ENCODE measurements around the gene ANKS4B. TPM values are rescaled to one million over a fixed set of nuclear protein-coding genes. Genes with fewer than 3 reads are reported as not detected.
"Not testable (repeated sequence)": the region's sequence is repeated elsewhere in the genome, so short reads cannot be mapped to it uniquely, and the experiment has no call there.

The ANKS4B gene
- total RNA-seq, 1 experiment from 2014 or later = 3.5 TPM

DNA sequence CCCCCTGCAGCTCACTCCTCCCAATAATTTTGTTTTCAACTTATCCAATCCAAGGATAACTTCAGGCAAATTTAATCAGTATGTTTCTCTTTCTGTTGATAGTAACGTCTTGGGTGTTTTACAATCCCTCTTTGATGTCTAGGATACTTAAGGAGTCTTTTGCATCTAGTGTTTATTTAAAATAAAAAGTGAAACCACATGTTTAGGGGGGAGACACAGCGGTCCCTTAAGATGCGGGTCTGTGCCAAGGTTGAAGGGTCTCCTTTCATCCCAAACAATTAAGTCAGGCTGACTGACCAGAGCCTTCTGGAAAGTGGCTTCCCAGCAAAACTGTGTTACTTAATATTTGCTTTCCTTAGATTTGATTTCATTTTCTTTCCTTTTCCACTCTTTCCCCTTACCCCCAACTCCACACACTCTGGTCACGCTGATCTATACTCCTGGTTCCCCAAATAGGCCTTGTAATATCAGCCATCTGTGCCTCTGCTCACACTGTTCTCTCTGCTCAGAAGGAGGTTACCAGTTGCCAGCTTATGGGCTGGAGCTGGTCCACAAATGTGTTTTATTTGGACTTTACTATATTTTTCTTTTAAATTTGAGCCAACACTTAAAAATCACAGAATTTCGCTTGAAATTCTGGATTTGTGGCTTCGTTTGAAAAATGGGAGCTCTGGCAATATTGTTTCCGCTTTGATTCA is 11.2 kb downstream of the ANKS4B start:
- Mint-ChIP-seq H3K27ac (ENCODE audit: unreplicated experiment) (no peak overlapping the region), H3K4me1 (ENCODE audit: low read depth, unreplicated experiment) (peaks cover 8% of the 10 kb centered on the region), H3K36me3 (ENCODE audit: insufficient read depth, unreplicated experiment) (no peaks in the 10 kb centered on the region), H3K9me3 (ENCODE audit: unreplicated experiment) (no peaks in the 10 kb centered on the region), H3K4me3 (ENCODE audit: unreplicated experiment) (no peak overlapping the region), H3K27me3 (ENCODE audit: insufficient read depth, unreplicated experiment) (no peaks in the 10 kb centered on the region)
- H3K27me3 ChIP-seq (replicated peaks; ENCODE audit: control insufficient read depth, insufficient read depth, low read length) = no peaks in the 10 kb centered on the region
- intact Hi-C loops (cut with micrococcal nuclease; ENCODE audit: unreplicated experiment) = no loop called here
- TF ChIP-seq CTCF (IDR thresholded peaks at IDR 0.05; ENCODE audit: insufficient read depth in 1 of 2, low read depth in 1 of 2, low read length in 1 of 2, severe bottlenecking in 1 of 2, unreplicated experiment in 1 of 2) = no peak
- no peak overlapping the region for H3K4me3 ChIP-seq (ENCODE audit: low read depth, low read length)
- POLR2A ChIA-PET = no interaction called here
- no peak for DNase-seq
- CTCF ChIA-PET = no interaction called here
- no peaks in the 10 kb centered on the region for H3K9me3 ChIP-seq
- H3K36me3 ChIP-seq (ENCODE audit: control insufficient read depth, insufficient read depth, low read length) = no peaks in the 10 kb centered on the region
- 0 out of 2 replicates have a peak, but pooled peaks cover 3% of the 10 kb centered on the region for H3K4me1 ChIP-seq
- BruUV-seq (replicated peaks) = no TSS peak

GRCh38 chr16:21248179-21248578 is 14.7 kb downstream of the ANKS4B start:
- H3K9me3 ChIP-seq; H3K4me1 ChIP-seq; H3K36me3 ChIP-seq (ENCODE audit: control insufficient read depth, insufficient read depth, low read length); H3K4me1 Mint-ChIP-seq (ENCODE audit: low read depth, unreplicated experiment); POLR2A ChIA-PET; H3K4me3 ChIP-seq (ENCODE audit: low read depth, low read length); H3K27ac Mint-ChIP-seq (ENCODE audit: unreplicated experiment); H3K4me3 Mint-ChIP-seq (ENCODE audit: unreplicated experiment); H3K36me3 Mint-ChIP-seq (ENCODE audit: insufficient read depth, unreplicated experiment); CTCF ChIA-PET; BruUV-seq (replicated peaks); H3K27me3 ChIP-seq (replicated peaks; ENCODE audit: control insufficient read depth, insufficient read depth, low read length); intact Hi-C loops (cut with micrococcal nuclease; ENCODE audit: unreplicated experiment); H3K27me3 Mint-ChIP-seq (ENCODE audit: insufficient read depth, unreplicated experiment); DNase-seq; H3K9me3 Mint-ChIP-seq (ENCODE audit: unreplicated experiment): not testable (repeated sequence)

DNA sequence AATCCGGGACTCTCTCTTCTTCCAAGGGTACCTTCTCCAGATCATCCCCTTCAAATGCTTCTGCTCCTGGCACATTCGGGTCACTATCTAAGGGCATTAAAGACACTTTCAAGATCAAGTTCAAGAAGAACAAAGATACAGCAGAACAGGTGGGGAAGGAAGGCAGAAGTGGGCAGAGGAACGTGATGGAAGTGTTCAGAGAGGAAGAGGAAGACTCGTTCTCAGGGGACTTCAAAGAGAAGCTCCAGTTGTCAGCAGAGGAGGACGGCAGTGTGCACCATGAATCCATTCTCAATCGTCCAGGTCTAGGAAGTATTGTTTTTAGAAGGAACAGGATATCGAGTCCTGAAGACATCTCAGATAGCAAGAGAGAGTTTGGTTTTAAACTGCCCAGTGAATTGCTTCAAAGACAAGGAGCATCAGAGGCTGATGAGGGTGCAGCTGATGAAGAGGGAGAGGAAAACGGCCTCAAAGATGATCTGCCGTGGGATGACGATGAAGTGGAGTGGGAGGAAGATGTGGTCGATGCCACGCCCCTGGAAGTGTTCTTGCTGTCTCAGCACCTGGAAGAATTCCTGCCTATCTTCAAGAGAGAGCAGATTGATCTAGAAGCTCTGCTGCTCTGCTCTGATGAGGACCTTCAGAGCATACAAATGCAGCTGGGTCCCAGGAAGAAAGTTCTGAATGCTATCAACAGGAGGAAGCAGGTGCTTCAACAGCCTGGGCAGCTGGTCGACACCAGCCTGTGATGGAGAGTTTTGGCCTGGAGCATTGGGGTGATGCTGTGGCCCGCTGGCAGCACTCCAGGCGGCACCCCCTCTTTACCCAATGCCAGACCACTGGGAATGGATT is 16.8 kb downstream of the ANKS4B start:
- no peak for TF ChIP-seq CTCF (IDR thresholded peaks at IDR 0.05; ENCODE audit: insufficient read depth in 1 of 2, low read depth in 1 of 2, low read length in 1 of 2, severe bottlenecking in 1 of 2, unreplicated experiment in 1 of 2)
- Mint-ChIP-seq H3K4me3 (ENCODE audit: unreplicated experiment) (no peak overlapping the region), H3K9me3 (ENCODE audit: unreplicated experiment) (no peaks in the 10 kb centered on the region), H3K36me3 (ENCODE audit: insufficient read depth, unreplicated experiment) (no peaks in the 10 kb centered on the region), H3K4me1 (ENCODE audit: low read depth, unreplicated experiment) (peaks cover 8% of the 10 kb centered on the region), H3K27me3 (ENCODE audit: insufficient read depth, unreplicated experiment) (peaks cover 3% of the 10 kb centered on the region), H3K27ac (ENCODE audit: unreplicated experiment) (no peak overlapping the region)
- Histone ChIP-seq H3K4me3 (ENCODE audit: low read depth, low read length) (no peak overlapping the region), H3K4me1 (0 out of 2 replicates have a peak, but pooled peaks cover 3% of the 10 kb centered on the region), H3K36me3 (ENCODE audit: control insufficient read depth, insufficient read depth, low read length) (no peaks in the 10 kb centered on the region), H3K27me3 (replicated peaks; ENCODE audit: control insufficient read depth, insufficient read depth, low read length) (no peaks in the 10 kb centered on the region), H3K9me3 (no peaks in the 10 kb centered on the region)
- intact Hi-C loops (cut with micrococcal nuclease; ENCODE audit: unreplicated experiment) = no loop called here
- POLR2A ChIA-PET = no interaction called here
- CTCF ChIA-PET = no interaction called here
- BruUV-seq (replicated peaks) = no TSS peak
- no peak for DNase-seq

Measured in Caco-2 (cell line).